B cell (primary cell): ENCODE measurements around the gene MEIOB. TPM values are rescaled to one million over a fixed set of nuclear protein-coding genes. Genes with fewer than 3 reads are reported as not detected.

Source experiments
- ATAC-seq: fragments of 200-7000 bp; cut with Tn5 transposase; one replicate; pipeline ENCODE4 v1.10.0; 2021; ENCODE audit warnings: low read depth, mild to moderate bottlenecking, moderate number of reproducible peaks, moderate library complexity
- CTCF ChIA-PET: fragments of 350-600 bp; sonication (Branson Sonifier 250); formaldehyde crosslinking; loops from one replicate; lab custom pipeline; 2021; ENCODE audit warnings: antibody characterized with exemption, inconsistent platforms; lab: Charles Lee
- POLR2A ChIA-PET: fragments of 350-600 bp; sonication (Branson Sonifier 250); formaldehyde crosslinking; loops from one replicate; lab custom pipeline; 2021; ENCODE audit warnings: antibody characterized with exemption; lab: Charles Lee
- DNase-seq: peaks from one replicate; pipeline ENCODE4 v3.0.0; 2013
- H2AFZ ChIP-seq: 2 replicates; pipeline ENCODE4 v1.6.1; 2012; ENCODE audit warnings: mild to moderate bottlenecking, low read depth, low read length; ENCODE audit not compliant: insufficient read depth, poor library complexity, severe bottlenecking
- H3K27ac ChIP-seq, 2 donors: 1 replicate in 1 of 2; 2 replicates in 1 of 2; pipeline ENCODE4 v1.5.1; 2012 to 2013; ENCODE audit warnings: low read length in 2 of 2, mild to moderate bottlenecking in 2 of 2, moderate library complexity in 1 of 2
- H3K27me3 ChIP-seq, 4 experiments: fragments of 200-600 bp in 1 of 4; sonication (generic) in 1 of 4; replicated peaks in 1 of 4; 1 replicate in 2 of 4; 2 replicates in 2 of 4; pipeline versions ENCODE4 v1.6.1 to v1.7.0; 2013 to 2016; ENCODE audit warnings: low read length in 3 of 4, mild to moderate bottlenecking in 2 of 4, mixed read lengths in 1 of 4, moderate library complexity in 1 of 4; ENCODE audit not compliant: insufficient read depth in 4 of 4, control insufficient read depth in 3 of 4; ENCODE audit errors: control extremely low read depth in 1 of 4
- H3K36me3 ChIP-seq, 2 experiments: replicated peaks in 1 of 2; 1 replicate in 1 of 2; 2 replicates in 1 of 2; pipeline versions ENCODE4 v1.6.1 to v1.7.1; 2013; ENCODE audit warnings: low read length in 1 of 2; ENCODE audit not compliant: insufficient read depth in 2 of 2, control insufficient read depth in 1 of 2; ENCODE audit errors: control extremely low read depth in 1 of 2, extremely low read depth in 1 of 2
- H3K4me1 ChIP-seq, 2 donors: fragments of 200-600 bp in 1 of 2; sonication (generic) in 1 of 2; 1 replicate in 1 of 2; 2 replicates in 1 of 2; pipeline versions ENCODE4 v1.5.1 to v1.6.1; 2013 to 2017; ENCODE audit warnings: low read length in 2 of 2; ENCODE audit not compliant: control insufficient read depth in 2 of 2, insufficient read depth in 2 of 2
- H3K4me2 ChIP-seq: replicated peaks from 2 replicates; pipeline ENCODE3; 2012; ENCODE audit warnings: mild to moderate bottlenecking, low read depth, low read length; ENCODE audit not compliant: poor library complexity, severe bottlenecking
- H3K4me3 ChIP-seq, 5 experiments: fragments of 200-600 bp in 1 of 5; sonication (generic) in 1 of 5; 1 replicate in 3 of 5; 2 replicates in 2 of 5; pipeline versions ENCODE4 v1.5.1 to v1.7.0; 2011 to 2016; ENCODE audit warnings: low read length in 4 of 5, mild to moderate bottlenecking in 4 of 5, low read depth in 2 of 5, control low read depth in 1 of 5, moderate library complexity in 1 of 5; ENCODE audit not compliant: insufficient read depth in 1 of 5; ENCODE audit errors: control extremely low read depth in 1 of 5, extremely low read depth in 1 of 5
- H3K79me2 ChIP-seq: fragments of 200-600 bp; sonication (generic); one replicate; pipeline ENCODE4 v1.6.0; 2016; ENCODE audit warnings: low read length; ENCODE audit not compliant: control insufficient read depth, insufficient read depth
- H3K9ac ChIP-seq: fragments of 200-600 bp; sonication (generic); 2 replicates; pipeline ENCODE4 v1.6.1; 2017; ENCODE audit warnings: mild to moderate bottlenecking, low read length, moderate library complexity
- H3K9me3 ChIP-seq, 3 donors: one replicate each; pipeline versions ENCODE4 v1.6.1 to v1.7.1; 2013; ENCODE audit warnings: low read length in 2 of 3; ENCODE audit not compliant: control insufficient read depth in 2 of 3, insufficient read depth in 1 of 3; ENCODE audit errors: control extremely low read depth in 1 of 3
- H4K20me1 ChIP-seq: 2 replicates; pipeline ENCODE4 v1.6.0; 2012; ENCODE audit warnings: mild to moderate bottlenecking, low read length; ENCODE audit not compliant: insufficient read depth, control insufficient read depth, poor library complexity, severe bottlenecking
- H3K27ac Mint-ChIP-seq: one replicate; pipeline ENCODE4 v1.8.0; 2021; ENCODE audit warnings: mixed read lengths
- H3K27me3 Mint-ChIP-seq: one replicate; pipeline ENCODE4 v1.8.0; 2021; ENCODE audit warnings: mixed read lengths
- H3K4me1 Mint-ChIP-seq: one replicate; pipeline ENCODE4 v1.8.0; 2021; ENCODE audit warnings: mixed read lengths
- H3K4me3 Mint-ChIP-seq: one replicate; pipeline ENCODE4 v1.8.0; 2021; ENCODE audit warnings: mixed read lengths
- H3K9me3 Mint-ChIP-seq: one replicate; pipeline ENCODE4 v1.8.0; 2022; ENCODE audit warnings: mixed read lengths; ENCODE audit not compliant: insufficient read depth
- EZH2 ChIP-seq: IDR thresholded peaks from 2 replicates; pipeline ENCODE4 v1.6.1; 2012; ENCODE audit warnings: borderline replicate concordance, low read depth, mild to moderate bottlenecking, moderate library complexity, low read length; ENCODE audit not compliant: insufficient read depth, poor library complexity, severe bottlenecking
- WGBS: methylation state at CpG from one replicate; pipeline ENCODE4 v1.1.5; 2013; ENCODE audit warnings: missing lambda C conversion rate; ENCODE audit not compliant: insufficient coverage; 5-methylcytosine and 5-hydroxymethylcytosine counted together
- intact Hi-C: fragments of 100-400 bp; cut with micrococcal nuclease; formaldehyde crosslinking; loops from one replicate; pipeline ENCODE4 v1.10.0; 2022
- polyA plus RNA-seq: library from polyadenylated mRNA; depleted of rRNA; stranded (reverse); fragments of >200 nt; gene quantifications from 2 replicates; pipeline ENCODE4 v1.2.3, GENCODE V29; 2012
- total RNA-seq, 2 donors: library from RNA; stranded (reverse); fragments of 120-200 nt in 1 of 2; gene quantifications; 1 replicate in 1 of 2; 2 replicates in 1 of 2; pipeline versions ENCODE4 v1.2.3 to v1.2.4, GENCODE V29; 2013 to 2022
- TF ChIP-seq, protein P1 (sequence below): fragments of 200-600 bp; IDR thresholded peaks from one replicate; pipeline ENCODE4 v1.8.0; 2022; ENCODE audit warnings: antibody characterized with exemption, mild to moderate bottlenecking

Gene MEIOB
- total and polyA plus RNA-seq, 2 donors (not counting 1 experiment from before 2014, with no cell fraction given), result not detected

DNA sequence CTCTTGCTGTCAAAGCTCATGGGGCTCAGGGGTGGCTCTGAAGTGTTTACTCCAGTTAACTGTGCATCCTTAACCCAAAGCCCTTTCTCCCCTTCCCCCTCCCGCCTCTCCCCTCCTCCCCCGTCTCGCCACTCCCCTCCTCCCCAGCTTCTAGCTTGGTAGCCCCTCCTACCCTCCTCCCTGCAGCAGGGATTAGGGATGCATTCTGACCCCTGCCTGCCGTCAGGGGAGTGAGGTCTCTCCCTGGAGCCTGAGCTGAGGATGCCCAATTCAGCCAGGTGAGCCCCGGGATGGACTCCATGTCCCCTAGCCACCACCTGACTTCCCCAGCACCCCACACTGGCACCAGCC lies 44.7 kb upstream of the MEIOB start:
- Mint-ChIP-seq H3K4me1 (peaks cover 4% of the 10 kb centered on the region), H3K27me3 (peaks cover 31% of the 10 kb centered on the region), H3K4me3 (peak overlapping the region; percentile 19), H3K9me3 (no peaks in the 10 kb centered on the region), H3K27ac (no peak overlapping the region)
- Histone ChIP-seq H3K79me2 (no peaks in the 10 kb centered on the region), H3K9ac (no peak overlapping the region), H3K36me3 (no peaks in the 10 kb centered on the region), H3K4me2 (no peak overlapping the region), H3K27me3 (peaks cover 0 to 53% (median 9%) of the 10 kb centered on the region in 4 experiments), H3K9me3 (no peaks in the 10 kb centered on the region), H3K27ac (no peak overlapping the region), H2AFZ (no peak overlapping the region), H4K20me1 (no peaks in the 10 kb centered on the region), H3K4me3 (no peak overlapping the region), H3K4me1 (no peaks in the 10 kb centered on the region)
- DNase-seq, result no peak
- WGBS, result 22% methylated on average over 2 of the region's 5 CpGs
- intact Hi-C loops, result no loop called here
- ChIA-PET POLR2A (interaction anchor here (0.5 kb wide), 1 partner anchor 104 kb away, joined by 10 read pairs; no protein-coding TSS in a partner anchor), CTCF (interaction anchor here (0.6 kb wide), 1 partner anchor 1111 kb away, joined by 3 read pairs; no protein-coding TSS in a partner anchor)
- TF ChIP-seq, protein P1, sequence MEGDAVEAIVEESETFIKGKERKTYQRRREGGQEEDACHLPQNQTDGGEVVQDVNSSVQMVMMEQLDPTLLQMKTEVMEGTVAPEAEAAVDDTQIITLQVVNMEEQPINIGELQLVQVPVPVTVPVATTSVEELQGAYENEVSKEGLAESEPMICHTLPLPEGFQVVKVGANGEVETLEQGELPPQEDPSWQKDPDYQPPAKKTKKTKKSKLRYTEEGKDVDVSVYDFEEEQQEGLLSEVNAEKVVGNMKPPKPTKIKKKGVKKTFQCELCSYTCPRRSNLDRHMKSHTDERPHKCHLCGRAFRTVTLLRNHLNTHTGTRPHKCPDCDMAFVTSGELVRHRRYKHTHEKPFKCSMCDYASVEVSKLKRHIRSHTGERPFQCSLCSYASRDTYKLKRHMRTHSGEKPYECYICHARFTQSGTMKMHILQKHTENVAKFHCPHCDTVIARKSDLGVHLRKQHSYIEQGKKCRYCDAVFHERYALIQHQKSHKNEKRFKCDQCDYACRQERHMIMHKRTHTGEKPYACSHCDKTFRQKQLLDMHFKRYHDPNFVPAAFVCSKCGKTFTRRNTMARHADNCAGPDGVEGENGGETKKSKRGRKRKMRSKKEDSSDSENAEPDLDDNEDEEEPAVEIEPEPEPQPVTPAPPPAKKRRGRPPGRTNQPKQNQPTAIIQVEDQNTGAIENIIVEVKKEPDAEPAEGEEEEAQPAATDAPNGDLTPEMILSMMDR, result no peak
- no peak for TF ChIP-seq EZH2
- no peak for ATAC-seq

DNA sequence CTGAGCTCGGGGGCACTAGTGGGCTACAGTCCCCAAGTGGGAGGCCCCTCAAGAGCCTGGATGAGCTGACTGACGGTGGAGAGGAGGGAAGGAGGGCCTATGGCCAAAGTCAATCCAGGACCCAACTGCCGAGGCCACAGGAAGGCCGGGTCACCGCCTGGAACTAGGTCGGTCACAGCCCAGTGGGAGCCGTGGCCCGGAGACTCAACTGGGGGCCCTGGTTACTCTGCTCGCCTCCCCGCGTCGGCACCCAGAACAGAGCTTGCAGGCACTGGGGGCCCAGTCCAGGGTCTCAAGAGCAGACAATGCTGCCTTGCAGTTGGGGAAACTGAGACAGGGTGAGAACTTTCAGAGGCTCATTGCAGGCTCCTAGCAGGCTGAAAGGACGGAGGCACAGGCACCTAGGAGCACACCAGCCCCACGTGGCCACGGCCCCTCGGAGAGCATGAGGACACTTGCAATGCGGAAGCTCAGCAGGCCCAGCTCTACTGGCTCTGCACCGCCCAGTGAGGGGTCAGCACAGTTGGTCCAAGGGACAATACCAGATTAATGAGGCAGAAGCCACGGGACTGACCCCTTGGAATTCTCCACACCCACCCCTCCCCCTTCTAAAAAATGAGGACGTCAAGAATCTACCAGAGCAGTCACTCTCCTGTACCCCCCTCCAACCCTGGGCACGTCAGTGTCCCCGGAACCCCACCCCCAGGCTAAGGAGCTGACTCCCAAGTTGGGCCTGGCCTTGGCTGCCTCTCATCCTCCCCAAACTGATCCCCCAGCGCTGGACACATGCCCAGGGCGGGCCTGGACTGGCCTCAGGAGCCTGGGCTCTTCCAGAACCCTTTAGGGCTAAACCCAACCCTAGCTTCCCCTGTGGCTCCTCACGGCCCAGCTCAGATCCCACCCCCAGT lies 44.0 kb upstream of the MEIOB start:
- TF ChIP-seq, protein P1, result no peak
- TF ChIP-seq EZH2, result no peak
- WGBS, result 70% methylated on average over 25 of the region's 25 CpGs
- Histone ChIP-seq H3K27ac (no peak overlapping the region), H3K36me3 (no peaks in the 10 kb centered on the region), H4K20me1 (no peaks in the 10 kb centered on the region), H3K27me3 (peaks cover 0 to 47% (median 9%) of the 10 kb centered on the region in 4 experiments), H3K4me1 (no peaks in the 10 kb centered on the region), H2AFZ (no peak overlapping the region), H3K9ac (no peak overlapping the region), H3K4me2 (no peak overlapping the region), H3K79me2 (no peaks in the 10 kb centered on the region), H3K9me3 (peaks cover 0 to 3% (median 0%) of the 10 kb centered on the region in 3 donors), H3K4me3 (no peak overlapping the region)
- Mint-ChIP-seq H3K27me3 (peaks cover 25% of the 10 kb centered on the region), H3K4me3 (no peak overlapping the region), H3K9me3 (no peaks in the 10 kb centered on the region), H3K27ac (no peak overlapping the region), H3K4me1 (peaks cover 1% of the 10 kb centered on the region)
- CTCF ChIA-PET, result interaction anchor here (0.6 to 0.8 kb wide), 2 partner anchors 13 to 1111 kb away, joined by 3 read pairs; no protein-coding TSS in a partner anchor
- POLR2A ChIA-PET, result interaction anchor here (0.5 kb wide), 1 partner anchor 105 kb away, joined by 10 read pairs; no protein-coding TSS in a partner anchor
- ATAC-seq (no peak), DNase-seq (no peak)
- intact Hi-C loops, result no loop called here
